HL-60 (cell line): ENCODE results near the gene PRODH.
"Not testable (repeated sequence)": the region's sequence is repeated elsewhere in the genome, so short reads cannot be mapped to it uniquely, and the experiment has no call there.

Experiments
- DNase-seq, 2 experiments: peaks; one replicate each; pipeline ENCODE4 v3.0.0-alpha.2; 2010 to 2020; ENCODE audit warnings: low read depth in 1 of 2, low spot score in 1 of 2
- H3K27ac ChIP-seq: fragments of 250-450 bp; sonication (Bioruptor Pico); replicated peaks from 2 replicates; pipeline ENCODE4 v1.5.1; 2020; ENCODE audit warnings: mild to moderate bottlenecking, moderate library complexity
- H3K27me3 ChIP-seq: fragments of 250-450 bp; sonication (Bioruptor Pico); 2 replicates; pipeline ENCODE4 v1.5.1; 2021; ENCODE audit warnings: mild to moderate bottlenecking, moderate library complexity; ENCODE audit not compliant: insufficient read depth, poor library complexity, severe bottlenecking
- H3K4me3 ChIP-seq: replicated peaks from 2 replicates; pipeline ENCODE4 v1.5.1; 2011; ENCODE audit warnings: mild to moderate bottlenecking, control low read depth, low read length; ENCODE audit not compliant: insufficient read depth
- CTCF ChIP-seq: IDR thresholded peaks from one replicate; pipeline ENCODE4 v1.5.1; 2011; ENCODE audit warnings: low read length, control low read depth, inconsistent platforms; ENCODE audit not compliant: insufficient read depth
- GABPA ChIP-seq: IDR thresholded peaks from 2 replicates; pipeline ENCODE4 v1.6.1; 2012; ENCODE audit warnings: low read depth
- POLR2AphosphoS5 ChIP-seq: IDR thresholded peaks from 2 replicates; pipeline ENCODE4 v1.6.1; 2012; ENCODE audit warnings: low read depth
- REST ChIP-seq: IDR thresholded peaks from 2 replicates; pipeline ENCODE4 v1.6.1; 2012; ENCODE audit warnings: low read depth; ENCODE audit not compliant: insufficient replicate concordance
- SPI1 ChIP-seq: IDR thresholded peaks from 2 replicates; pipeline ENCODE4 v1.6.1; 2012; ENCODE audit warnings: low read depth, mild to moderate bottlenecking, borderline replicate concordance

The PRODH gene

GRCh38 chr22:18909556-18909955 lies 26.5 kb downstream of the PRODH start:
- DNase-seq, result no peak
- TF ChIP-seq REST (no peak), GABPA (no peak), CTCF (no peak), SPI1 (no peak), POLR2AphosphoS5 (no peak)
- no peak overlapping the region for H3K4me3 ChIP-seq
- no peak overlapping the region for H3K27ac ChIP-seq
- no peaks in the 10 kb centered on the region for H3K27me3 ChIP-seq

GRCh38 chr22:18906896-18907295 lies 29.2 kb downstream of the PRODH start:
- DNase-seq, result no peak
- no peak overlapping the region for H3K27ac ChIP-seq
- H3K27me3 ChIP-seq, result no peaks in the 10 kb centered on the region
- no peak overlapping the region for H3K4me3 ChIP-seq
- TF ChIP-seq SPI1, result no peak

GRCh38 chr22:18906410-18906745 lies 29.7 kb downstream of the PRODH start:
- H3K4me3 ChIP-seq, H3K27me3 ChIP-seq, DNase-seq, H3K27ac ChIP-seq: not testable (repeated sequence)

- DNase-seq, result no peak
- H3K27ac ChIP-seq, result no peak within 1 kb of the TSS
- H3K4me3 ChIP-seq, result no peak within 1 kb of the TSS
- TF ChIP-seq POLR2AphosphoS5 (no peak), CTCF (no peak), REST (no peak), GABPA (no peak)
- no peaks in the 10 kb centered on the region for H3K27me3 ChIP-seq
These were observed 30.3 kb downstream of the PRODH start, which contains the start of gene DGCR6 for GRCh38 chr22:18905540-18906409. DGCR6 (plus strand) TSS chr22:18906320; CDS start chr22:18906375, 55 bp downstream.

GRCh38 chr22:18896037-18896657 lies 39.9 kb downstream of the PRODH start:
- not testable (repeated sequence) for H3K27ac ChIP-seq, H3K27me3 ChIP-seq, H3K4me3 ChIP-seq, DNase-seq

GRCh38 chr22:18893775-18894174 lies 42.3 kb downstream of the PRODH start:
- not testable (repeated sequence) for H3K27me3 ChIP-seq, DNase-seq, H3K4me3 ChIP-seq, H3K27ac ChIP-seq

- DNase-seq, H3K27me3 ChIP-seq, H3K4me3 ChIP-seq, H3K27ac ChIP-seq: not testable (repeated sequence)
These were observed 45.4 kb downstream of the PRODH start for GRCh38 chr22:18890510-18891192.
